ENCODE results near the gene NMNAT3.

DNA sequence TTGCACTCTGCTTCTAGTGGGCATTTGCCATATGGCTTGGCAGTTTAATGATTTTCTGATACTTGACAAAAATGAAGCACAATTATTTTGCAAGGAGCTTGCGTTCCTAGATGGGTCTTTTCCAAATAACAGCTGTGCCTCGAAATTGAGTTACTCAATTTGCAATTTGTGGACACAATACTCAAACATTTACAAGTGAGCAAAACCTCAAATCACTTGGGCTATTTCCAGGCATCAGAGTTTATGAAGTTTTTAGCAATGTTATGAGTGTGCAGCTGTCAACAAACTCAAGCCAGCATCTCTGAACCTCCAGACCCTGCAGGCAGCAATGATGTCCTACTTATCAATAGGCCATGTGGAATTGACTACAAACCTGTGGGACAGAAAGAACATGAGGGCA is 41.3 kb downstream of the NMNAT3 start:
- TF ChIP-seq, protein P1, sequence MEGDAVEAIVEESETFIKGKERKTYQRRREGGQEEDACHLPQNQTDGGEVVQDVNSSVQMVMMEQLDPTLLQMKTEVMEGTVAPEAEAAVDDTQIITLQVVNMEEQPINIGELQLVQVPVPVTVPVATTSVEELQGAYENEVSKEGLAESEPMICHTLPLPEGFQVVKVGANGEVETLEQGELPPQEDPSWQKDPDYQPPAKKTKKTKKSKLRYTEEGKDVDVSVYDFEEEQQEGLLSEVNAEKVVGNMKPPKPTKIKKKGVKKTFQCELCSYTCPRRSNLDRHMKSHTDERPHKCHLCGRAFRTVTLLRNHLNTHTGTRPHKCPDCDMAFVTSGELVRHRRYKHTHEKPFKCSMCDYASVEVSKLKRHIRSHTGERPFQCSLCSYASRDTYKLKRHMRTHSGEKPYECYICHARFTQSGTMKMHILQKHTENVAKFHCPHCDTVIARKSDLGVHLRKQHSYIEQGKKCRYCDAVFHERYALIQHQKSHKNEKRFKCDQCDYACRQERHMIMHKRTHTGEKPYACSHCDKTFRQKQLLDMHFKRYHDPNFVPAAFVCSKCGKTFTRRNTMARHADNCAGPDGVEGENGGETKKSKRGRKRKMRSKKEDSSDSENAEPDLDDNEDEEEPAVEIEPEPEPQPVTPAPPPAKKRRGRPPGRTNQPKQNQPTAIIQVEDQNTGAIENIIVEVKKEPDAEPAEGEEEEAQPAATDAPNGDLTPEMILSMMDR (conservative IDR thresholded peaks at IDR 0.05; ENCODE audit: low read depth, low read length): no peak
- TF ChIP-seq EZH2phosphoT487 (IDR thresholded peaks at IDR 0.05; ENCODE audit: borderline replicate concordance, low read length): no peak
- no peak for TF ChIP-seq EZH2 (IDR thresholded peaks at IDR 0.05; ENCODE audit: low read length, unreplicated experiment)
